Mesenchymal stem cell (in vitro differentiated cells and primary cell): ENCODE measurements around the gene VPS11.

Experiments used
- DNase-seq: peaks from one replicate; pipeline ENCODE4 v3.0.0-alpha.2; 2013
- H2AFZ ChIP-seq: one replicate; pipeline ENCODE4 v1.6.1; 2013; ENCODE audit warnings: low read depth, mild to moderate bottlenecking, control low read depth, inconsistent platforms, low read length, moderate library complexity
- H2AK5ac ChIP-seq: 2 replicates; pipeline ENCODE4 v1.6.1; 2013; ENCODE audit warnings: low read length, moderate library complexity, mild to moderate bottlenecking, inconsistent platforms; ENCODE audit not compliant: severe bottlenecking
- H2BK120ac ChIP-seq: one replicate; pipeline ENCODE4 v1.6.1; 2013; ENCODE audit warnings: low read depth, mild to moderate bottlenecking, inconsistent platforms, low read length, moderate library complexity
- H2BK12ac ChIP-seq, 2 experiments: one replicate each; pipeline ENCODE4 v1.6.1; 2013; ENCODE audit warnings: inconsistent platforms in 2 of 2, low read length in 2 of 2, mild to moderate bottlenecking in 2 of 2, moderate library complexity in 2 of 2, control low read depth in 1 of 2
- H2BK15ac ChIP-seq: one replicate; pipeline ENCODE4 v1.6.1; 2013; ENCODE audit warnings: mild to moderate bottlenecking, low read depth, inconsistent platforms; ENCODE audit not compliant: poor library complexity, severe bottlenecking
- H2BK5ac ChIP-seq: 2 replicates; pipeline ENCODE4 v1.6.1; 2013; ENCODE audit warnings: low read depth, mild to moderate bottlenecking, low read length, control low read depth, inconsistent platforms; ENCODE audit not compliant: poor library complexity, severe bottlenecking
- H3K14ac ChIP-seq, 2 experiments: one replicate each; pipeline ENCODE4 v1.6.1; 2013; ENCODE audit warnings: inconsistent platforms in 2 of 2, low read length in 2 of 2, control low read depth in 1 of 2, mild to moderate bottlenecking in 1 of 2, moderate library complexity in 1 of 2
- H3K18ac ChIP-seq, 2 experiments: one replicate each; pipeline ENCODE4 v1.6.1; 2013; ENCODE audit warnings: inconsistent platforms in 2 of 2, low read length in 2 of 2, control low read depth in 1 of 2, low read depth in 1 of 2, mild to moderate bottlenecking in 1 of 2
- H3K23ac ChIP-seq, 2 experiments: one replicate each; pipeline ENCODE4 v1.6.1; 2013; ENCODE audit warnings: inconsistent platforms in 2 of 2, low read length in 2 of 2, mild to moderate bottlenecking in 2 of 2, moderate library complexity in 2 of 2, control low read depth in 1 of 2
- H3K27ac ChIP-seq: 2 replicates; pipeline ENCODE4 v1.5.1; 2013; ENCODE audit warnings: mild to moderate bottlenecking, moderate library complexity, low read length, control low read depth, inconsistent platforms; ENCODE audit not compliant: poor library complexity, severe bottlenecking
- H3K27me3 ChIP-seq, 2 experiments: 2 replicates each; pipeline versions ENCODE4 v1.6.1 to v1.7.0; 2013; ENCODE audit warnings: low read length in 2 of 2, mild to moderate bottlenecking in 2 of 2, moderate library complexity in 2 of 2, control low read depth in 1 of 2, inconsistent platforms in 1 of 2; ENCODE audit not compliant: control insufficient read depth in 1 of 2, insufficient read depth in 1 of 2
- H3K36me3 ChIP-seq, 2 experiments: 2 replicates each; pipeline versions ENCODE4 v1.6.1 to v1.7.0; 2013; ENCODE audit warnings: low read length in 2 of 2, control low read depth in 1 of 2, inconsistent platforms in 1 of 2, low read depth in 1 of 2, mild to moderate bottlenecking in 1 of 2; ENCODE audit not compliant: insufficient read depth in 2 of 2, control insufficient read depth in 1 of 2
- H3K4ac ChIP-seq, 2 experiments: one replicate each; pipeline ENCODE4 v1.6.1; 2013; ENCODE audit warnings: inconsistent platforms in 2 of 2, low read length in 2 of 2, mild to moderate bottlenecking in 2 of 2, moderate library complexity in 2 of 2, control low read depth in 1 of 2, low read depth in 1 of 2
- H3K4me1 ChIP-seq: 2 replicates; pipeline ENCODE4 v1.6.1; 2013; ENCODE audit warnings: low read depth, low read length, control low read depth; ENCODE audit not compliant: control insufficient read depth, insufficient read depth
- H3K4me2 ChIP-seq: 2 replicates; pipeline ENCODE4 v1.6.1; 2013; ENCODE audit warnings: low read length, mild to moderate bottlenecking, inconsistent platforms; ENCODE audit not compliant: poor library complexity, severe bottlenecking
- H3K4me3 ChIP-seq, 2 experiments: 2 replicates each; pipeline versions ENCODE4 v1.5.1 to v1.7.0; 2013; ENCODE audit warnings: low read length in 2 of 2, mild to moderate bottlenecking in 2 of 2, control low read depth in 1 of 2, low read depth in 1 of 2; ENCODE audit not compliant: insufficient read depth in 1 of 2
- H3K79me1 ChIP-seq: replicated peaks from 2 replicates; pipeline ENCODE4 v1.6.1; 2013; ENCODE audit warnings: mild to moderate bottlenecking, control low read depth, low read length, inconsistent platforms; ENCODE audit not compliant: poor library complexity, severe bottlenecking
- H3K9ac ChIP-seq: 2 replicates; pipeline ENCODE4 v1.7.0; 2013; ENCODE audit warnings: mild to moderate bottlenecking, low read length, moderate library complexity
- H3K9me3 ChIP-seq: 2 replicates; pipeline ENCODE4 v1.7.0; 2013; ENCODE audit warnings: mild to moderate bottlenecking, low read length; ENCODE audit not compliant: control insufficient read depth
- H4K8ac ChIP-seq: one replicate; pipeline ENCODE4 v1.6.1; 2013; ENCODE audit warnings: inconsistent platforms, mild to moderate bottlenecking, low read length, moderate library complexity
- H4K91ac ChIP-seq: one replicate; pipeline ENCODE4 v1.6.1; 2013; ENCODE audit warnings: mild to moderate bottlenecking, low read length, inconsistent platforms
- WGBS: methylation state at CpG from one replicate; pipeline ENCODE4 v1.1.7; 2013; ENCODE audit warnings: mixed read lengths; 5-methylcytosine and 5-hydroxymethylcytosine counted together

Gene VPS11

GRCh38 chr11:119118227-119118626 lies 50.6 kb downstream of the VPS11 start:
- Histone ChIP-seq H3K18ac (no peak overlapping the region), H2BK15ac (no peak overlapping the region), H3K9me3 (no peaks in the 10 kb centered on the region), H3K14ac (no peak overlapping the region), H3K4me2 (no peak overlapping the region), H4K8ac (no peak overlapping the region), H3K36me3 (peaks cover 25 to 38% of the 10 kb centered on the region in 2 experiments), H3K4me3 (no peak overlapping the region), H2BK12ac (no peak overlapping the region), H3K27ac (no peak overlapping the region), H2BK5ac (no peak overlapping the region), H2AFZ (no peak overlapping the region), H3K9ac (no peak overlapping the region), H3K27me3 (no peaks in the 10 kb centered on the region), H3K79me1 (peaks cover 4% of the 10 kb centered on the region), H3K4me1 (peaks cover 4% of the 10 kb centered on the region), H3K23ac (no peak overlapping the region), H2AK5ac (no peak overlapping the region), H3K4ac (no peak overlapping the region), H4K91ac (no peak overlapping the region), H2BK120ac (no peak overlapping the region)
- 100% methylated on average over 2 of the region's 5 CpGs for WGBS
- DNase-seq = no peak

- H3K4me2 ChIP-seq = no peak overlapping the region
- H2AK5ac ChIP-seq = no peak overlapping the region
- no peaks in the 10 kb centered on the region for H3K27me3 ChIP-seq
- H3K14ac ChIP-seq = no peak overlapping the region
- H2AFZ ChIP-seq = no peak overlapping the region
- H4K8ac ChIP-seq = no peak overlapping the region
- no peak overlapping the region for H2BK15ac ChIP-seq
- no peak overlapping the region for H3K9ac ChIP-seq
- H4K91ac ChIP-seq = no peak overlapping the region
- no peak overlapping the region for H2BK120ac ChIP-seq
- peaks cover 5% of the 10 kb centered on the region for H3K79me1 ChIP-seq
- H3K23ac ChIP-seq = no peak overlapping the region
- H3K18ac ChIP-seq = no peak overlapping the region
- H3K4me3 ChIP-seq = no peak overlapping the region
- H3K4me1 ChIP-seq = peaks cover 4% of the 10 kb centered on the region
- H2BK12ac ChIP-seq = no peak overlapping the region
- peaks cover 22 to 34% of the 10 kb centered on the region in 2 experiments for H3K36me3 ChIP-seq
- no peak overlapping the region for H3K27ac ChIP-seq
- H2BK5ac ChIP-seq = no peak overlapping the region
- no peak overlapping the region for H3K4ac ChIP-seq
- DNase-seq = no peak
- H3K9me3 ChIP-seq = no peaks in the 10 kb centered on the region
- WGBS = no CpG with 5 or more reads among the region's 1 CpG
Observed at GRCh38 chr11:119118946-119119345, 51.3 kb downstream of the VPS11 start.

- Histone ChIP-seq H2AK5ac (no peak overlapping the region), H3K4me3 (peak overlapping the region in 1 of 2 experiments; percentile 96), H3K36me3 (peaks cover 26 to 38% of the 10 kb centered on the region in 2 experiments), H3K27me3 (no peaks in the 10 kb centered on the region), H3K4me2 (peak overlapping the region; percentile 69), H2AFZ (no peak overlapping the region), H3K9me3 (no peaks in the 10 kb centered on the region), H3K4me1 (peaks cover 4% of the 10 kb centered on the region), H2BK12ac (no peak overlapping the region), H4K8ac (peak overlapping the region; percentile 92), H4K91ac (no peak overlapping the region), H3K23ac (no peak overlapping the region), H3K9ac (peak overlapping the region; percentile 95), H3K18ac (no peak overlapping the region), H3K27ac (peak overlapping the region; percentile 38), H3K4ac (no peak overlapping the region), H3K14ac (no peak overlapping the region), H2BK15ac (no peak overlapping the region), H2BK5ac (no peak overlapping the region), H3K79me1 (peaks cover 13% of the 10 kb centered on the region), H2BK120ac (no peak overlapping the region)
- DNase-seq = no peak
- 56% methylated on average over 5 of the region's 5 CpGs for WGBS
Observed at GRCh38 chr11:119120639-119121007, 53.0 kb downstream of the VPS11 start.

GRCh38 chr11:119121008-119121810 lies 53.6 kb downstream of the VPS11 start, which contains the start of gene HINFP:
TSS of gene HINFP (plus strand) at chr11:119121580. CDS start at chr11:119126945, 5,365 bp downstream.
- H4K8ac ChIP-seq = peak within 1 kb of the TSS; percentile 92

More at GRCh38 chr11:119121008-119121810, 53.6 kb downstream of the VPS11 start, which contains the start of gene HINFP:
- WGBS = under 1% methylated on average over 52 of the region's 54 CpGs
- Histone ChIP-seq H3K9ac (peak within 1 kb of the TSS; percentile 97), H3K14ac (no peak within 1 kb of the TSS), H3K27ac (peak within 1 kb of the TSS; percentile 74), H3K27me3 (no peaks in the 10 kb centered on the region), H2AK5ac (no peak within 1 kb of the TSS), H3K4me3 (peak within 1 kb of the TSS; percentile 90 to 96), H3K18ac (peak within 1 kb of the TSS; percentile 69 to 90), H3K79me1 (peaks cover 16% of the 10 kb centered on the region), H3K4ac (no peak within 1 kb of the TSS), H3K9me3 (no peaks in the 10 kb centered on the region), H3K4me1 (peaks cover 4% of the 10 kb centered on the region), H2BK12ac (peak within 1 kb of the TSS in 1 of 2 experiments; percentile 16), H2BK120ac (no peak within 1 kb of the TSS), H3K4me2 (peak within 1 kb of the TSS; percentile 82), H2BK15ac (no peak within 1 kb of the TSS), H3K36me3 (peaks cover 22 to 37% of the 10 kb centered on the region in 2 experiments), H2BK5ac (no peak within 1 kb of the TSS), H2AFZ (peak within 1 kb of the TSS; percentile 86), H3K23ac (no peak within 1 kb of the TSS), H4K91ac (no peak within 1 kb of the TSS)
- peak; percentile 99 for DNase-seq
